A549 (cell line): ENCODE measurements around the gene MEF2D.

ENCODE experiments used
- ESRRA ChIP-seq: fragments of 150-350 bp; IDR thresholded peaks from 2 replicates; pipeline ENCODE4 v1.6.1; 2014; ENCODE audit warnings: mild to moderate bottlenecking, low read length, borderline replicate concordance
- HOXA7 ChIP-seq: fragments of 250-450 bp; sonication (Bioruptor Pico); IDR thresholded peaks from 2 replicates; pipeline ENCODE4 v1.5.0; 2020; ENCODE audit warnings: mild to moderate bottlenecking, moderate library complexity
- NPAS2 ChIP-seq: fragments of 250-450 bp; sonication (Bioruptor Pico); IDR thresholded peaks from 2 replicates; pipeline ENCODE4 v1.8.0; 2022; ENCODE audit warnings: mild to moderate bottlenecking, moderate library complexity, borderline replicate concordance
- POLR2A ChIP-seq: IDR thresholded peaks from 2 replicates; pipeline ENCODE4 v1.6.1; 2012; ENCODE audit warnings: mild to moderate bottlenecking, low read length
- RAD21 ChIP-seq, 2 experiments: fragments of >200 bp in 1 of 2; sonication (Bioruptor Twin) in 1 of 2; formaldehyde crosslinking in 1 of 2; IDR thresholded peaks in 1 of 2; conservative IDR thresholded peaks in 1 of 2; 2 replicates in 1 of 2; 3 replicates in 1 of 2; pipeline ENCODE4 v1.6.1; 2012 to 2018; ENCODE audit warnings: inconsistent platforms in 1 of 2
- RARB ChIP-seq: fragments of 250-450 bp; sonication (Bioruptor Pico); IDR thresholded peaks from 2 replicates; pipeline ENCODE4 v1.8.0; 2021; ENCODE audit warnings: mild to moderate bottlenecking, moderate library complexity
- TF ChIP-seq, protein P1 (sequence below): fragments of 250-450 bp; sonication (Bioruptor Pico); IDR thresholded peaks from 2 replicates; pipeline ENCODE4 v1.5.0; 2020; ENCODE audit warnings: low read depth, mild to moderate bottlenecking, moderate library complexity

DNA sequence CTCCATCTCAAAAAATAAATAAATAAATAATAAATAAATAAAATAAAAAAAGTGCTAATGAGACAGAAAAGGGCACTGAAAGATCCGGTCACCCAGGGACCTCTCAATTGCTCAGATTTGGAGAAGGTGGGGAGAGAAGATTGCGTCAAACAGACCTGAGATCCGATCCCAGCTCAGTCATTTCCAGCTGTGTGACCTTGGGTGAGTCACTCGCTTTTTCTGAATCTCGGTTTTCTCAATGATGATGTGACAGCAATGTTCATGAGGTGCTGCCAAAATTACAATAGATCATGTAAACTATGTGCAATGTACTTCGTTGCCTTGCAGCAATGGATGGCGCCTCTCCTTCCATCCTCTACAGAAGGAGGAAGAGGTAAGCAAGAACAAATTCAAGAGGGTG is 11.1 kb upstream of the MEF2D start:
- TF ChIP-seq HOXA7 (CRISPR knock-in tag) (no peak), RAD21 (conservative IDR thresholded peaks at IDR 0.05 in 1 of 2, IDR thresholded peaks at IDR 0.05 in 1 of 2) (no peak), RARB (CRISPR knock-in tag) (no peak), ESRRA (no peak), POLR2A (no peak), NPAS2 (CRISPR knock-in tag) (no peak)
- TF ChIP-seq, protein P1, sequence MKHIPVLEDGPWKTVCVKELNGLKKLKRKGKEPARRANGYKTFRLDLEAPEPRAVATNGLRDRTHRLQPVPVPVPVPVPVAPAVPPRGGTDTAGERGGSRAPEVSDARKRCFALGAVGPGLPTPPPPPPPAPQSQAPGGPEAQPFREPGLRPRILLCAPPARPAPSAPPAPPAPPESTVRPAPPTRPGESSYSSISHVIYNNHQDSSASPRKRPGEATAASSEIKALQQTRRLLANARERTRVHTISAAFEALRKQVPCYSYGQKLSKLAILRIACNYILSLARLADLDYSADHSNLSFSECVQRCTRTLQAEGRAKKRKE (CRISPR knock-in tag) = no peak
